Lower lobe of right lung (tissue), 2 donors: Measurements from ENCODE around the gene FZR1. TPM values are rescaled to one million over a fixed set of nuclear protein-coding genes. Genes with fewer than 3 reads are reported as not detected.
"Not testable (repeated sequence)": the region's sequence is repeated elsewhere in the genome, so short reads cannot be mapped to it uniquely, and the experiment has no call there.

Experiments
- ATAC-seq, 2 donors: fragments of 200-7000 bp; cut with Tn5 transposase; one replicate each; pipeline ENCODE4 v1.9.1; 2020 to 2022; ENCODE audit warnings: mild to moderate bottlenecking in 2 of 2, moderate library complexity in 2 of 2
- DNase-seq: peaks from one replicate; pipeline ENCODE4 v3.0.0-alpha.2; 2020
- H3K27ac ChIP-seq: fragments of 200-600 bp; one replicate; pipeline ENCODE4 v1.8.0; 2022
- H3K27me3 ChIP-seq: fragments of 200-600 bp; one replicate; pipeline ENCODE4 v1.8.0; 2022; ENCODE audit warnings: low read depth
- H3K36me3 ChIP-seq: fragments of 200-600 bp; one replicate; pipeline ENCODE4 v1.8.0; 2022; ENCODE audit warnings: mild to moderate bottlenecking
- H3K4me1 ChIP-seq: fragments of 200-600 bp; one replicate; pipeline ENCODE4 v1.8.0; 2022
- H3K4me3 ChIP-seq: fragments of 200-600 bp; one replicate; pipeline ENCODE4 v1.8.0; 2022; ENCODE audit warnings: mild to moderate bottlenecking
- H3K9me3 ChIP-seq: fragments of 200-600 bp; one replicate; pipeline ENCODE4 v1.8.0; 2022
- CTCF ChIP-seq: fragments of 200-600 bp; IDR thresholded peaks from one replicate; pipeline ENCODE4 v1.8.0; 2022; ENCODE audit warnings: antibody characterized with exemption, mild to moderate bottlenecking
- intact Hi-C: fragments of 100-400 bp; cut with DNase I; formaldehyde crosslinking; loops from one replicate; pipeline ENCODE4 v1.11.0; 2022
- total RNA-seq: library from RNA; stranded (reverse); fragmentation: NEBNext Ultra II Directional; extraction: Animal tissue kit (Norgen Biotek cat#: 25700); gene quantifications from one replicate; pipeline ENCODE4 v1.2.1, GENCODE V29; 2021
- donor health status: DM: no; HTN: yes; CAD: no; lungs with severe emphysema.

The FZR1 gene
- total RNA-seq, 1 donor from 2014 or later = 34.1 TPM

- TF ChIP-seq CTCF = no peak
- DNase-seq = no peak
- intact Hi-C loops = no loop called here
- no peak overlapping the region for H3K4me3 ChIP-seq
- H3K9me3 ChIP-seq = no peaks in the 10 kb centered on the region
- H3K4me1 ChIP-seq = no peaks in the 10 kb centered on the region
- no peak overlapping the region for H3K27ac ChIP-seq
- H3K27me3 ChIP-seq = no peaks in the 10 kb centered on the region
- peaks cover 76% of the 10 kb centered on the region for H3K36me3 ChIP-seq
- ATAC-seq = no peak
Observed at GRCh38 chr19:3528539-3529211, 22.6 kb downstream of the FZR1 start.

- H3K36me3 ChIP-seq = peaks cover 76% of the 10 kb centered on the region
- H3K27me3 ChIP-seq, H3K4me1 ChIP-seq, ATAC-seq, H3K27ac ChIP-seq, DNase-seq, H3K9me3 ChIP-seq, H3K4me3 ChIP-seq, intact Hi-C loops: not testable (repeated sequence)
Observed at GRCh38 chr19:3529299-3529698, 23.2 kb downstream of the FZR1 start.

GRCh38 chr19:3530389-3530788 lies 24.3 kb downstream of the FZR1 start:
- Histone ChIP-seq H3K9me3 (no peaks in the 10 kb centered on the region), H3K4me3 (no peak overlapping the region), H3K27ac (no peak overlapping the region), H3K4me1 (no peaks in the 10 kb centered on the region), H3K27me3 (no peaks in the 10 kb centered on the region), H3K36me3 (peaks cover 77% of the 10 kb centered on the region)
- ATAC-seq (no peak), DNase-seq (no peak)
- no peak for TF ChIP-seq CTCF
- intact Hi-C loops = no loop called here

GRCh38 chr19:3531716-3532115 lies 25.6 kb downstream of the FZR1 start:
- H3K4me1 ChIP-seq = no peaks in the 10 kb centered on the region
- H3K27me3 ChIP-seq = no peaks in the 10 kb centered on the region
- no peak overlapping the region for H3K4me3 ChIP-seq
- ATAC-seq (no peak), DNase-seq (no peak)
- no peak overlapping the region for H3K27ac ChIP-seq
- intact Hi-C loops = no loop called here
- TF ChIP-seq CTCF = no peak
- H3K36me3 ChIP-seq = peaks cover 75% of the 10 kb centered on the region
- no peaks in the 10 kb centered on the region for H3K9me3 ChIP-seq

- peak in 1 of 2 donors; percentile 3 for ATAC-seq
- no peak for DNase-seq
Observed at GRCh38 chr19:3532154-3532786, 26.2 kb downstream of the FZR1 start.

More at GRCh38 chr19:3532154-3532786, 26.2 kb downstream of the FZR1 start:
- Histone ChIP-seq H3K36me3 (peaks cover 70% of the 10 kb centered on the region), H3K4me3 (no peak overlapping the region), H3K4me1 (no peaks in the 10 kb centered on the region), H3K9me3 (no peaks in the 10 kb centered on the region), H3K27ac (no peak overlapping the region), H3K27me3 (no peaks in the 10 kb centered on the region)
- TF ChIP-seq CTCF = no peak
- intact Hi-C loops = no loop called here
